ENCODE results near the gene CXCL5. TPM values are rescaled to one million over a fixed set of nuclear protein-coding genes. Genes with fewer than 3 reads are reported as not detected.

CXCL5 gene
- total RNA-seq, 1 experiment from 2014 or later, result not detected

GRCh38 chr4:74038086-74038424 is 39.6 kb upstream of the CXCL5 start:
- TF ChIP-seq, protein P1, sequence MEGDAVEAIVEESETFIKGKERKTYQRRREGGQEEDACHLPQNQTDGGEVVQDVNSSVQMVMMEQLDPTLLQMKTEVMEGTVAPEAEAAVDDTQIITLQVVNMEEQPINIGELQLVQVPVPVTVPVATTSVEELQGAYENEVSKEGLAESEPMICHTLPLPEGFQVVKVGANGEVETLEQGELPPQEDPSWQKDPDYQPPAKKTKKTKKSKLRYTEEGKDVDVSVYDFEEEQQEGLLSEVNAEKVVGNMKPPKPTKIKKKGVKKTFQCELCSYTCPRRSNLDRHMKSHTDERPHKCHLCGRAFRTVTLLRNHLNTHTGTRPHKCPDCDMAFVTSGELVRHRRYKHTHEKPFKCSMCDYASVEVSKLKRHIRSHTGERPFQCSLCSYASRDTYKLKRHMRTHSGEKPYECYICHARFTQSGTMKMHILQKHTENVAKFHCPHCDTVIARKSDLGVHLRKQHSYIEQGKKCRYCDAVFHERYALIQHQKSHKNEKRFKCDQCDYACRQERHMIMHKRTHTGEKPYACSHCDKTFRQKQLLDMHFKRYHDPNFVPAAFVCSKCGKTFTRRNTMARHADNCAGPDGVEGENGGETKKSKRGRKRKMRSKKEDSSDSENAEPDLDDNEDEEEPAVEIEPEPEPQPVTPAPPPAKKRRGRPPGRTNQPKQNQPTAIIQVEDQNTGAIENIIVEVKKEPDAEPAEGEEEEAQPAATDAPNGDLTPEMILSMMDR (conservative IDR thresholded peaks at IDR 0.05), result 0 out of 2 replicates have a peak, but pooled peaks have one; percentile 48
- TF ChIP-seq EZH2 (IDR thresholded peaks at IDR 0.05; ENCODE audit: low read depth), result no peak
- peak overlapping the region; percentile 97; the same call in 1 of the 2 replicates for H2AFZ ChIP-seq
- intact Hi-C loops (cut with micrococcal nuclease; ENCODE audit: unreplicated experiment), result loop anchor here (5.0 to 10.0 kb wide), 2 partner anchors 116 to 373 kb away; no protein-coding TSS in a partner anchor
- peaks cover 6% of the 10 kb centered on the region; the same call in 1 of the 2 replicates for H3K4me1 ChIP-seq (replicated peaks; ENCODE audit: insufficient read depth)
- peak overlapping the region; percentile 79 for H3K4me3 ChIP-seq
- peak overlapping the region; percentile 89 for H3K4me2 ChIP-seq
- H3K9me3 ChIP-seq (ENCODE audit: insufficient read depth, low read depth), result no peaks in the 10 kb centered on the region
- no peaks in the 10 kb centered on the region for H3K9me2 ChIP-seq (ENCODE audit: insufficient read depth)
- H3K79me2 ChIP-seq (ENCODE audit: low read depth), result no peaks in the 10 kb centered on the region
- no peaks in the 10 kb centered on the region for H3K36me3 ChIP-seq (ENCODE audit: low read depth)
- no peaks in the 10 kb centered on the region for H3K27me3 ChIP-seq (ENCODE audit: insufficient read depth, low read depth)
- no peak overlapping the region for H3K27ac ChIP-seq
- ChIA-PET CTCF (interaction anchor here (0.6 to 1.1 kb wide), 3 partner anchors 15 to 259 kb away, joined by 3 read pairs; no protein-coding TSS in a partner anchor), POLR2A (ENCODE audit: unreplicated experiment) (interaction anchor here (0.7 kb wide), 1 partner anchor 375 kb away, joined by 3 read pairs; no protein-coding TSS in a partner anchor)
- DNase-seq, result no peak
- H4K20me1 ChIP-seq (ENCODE audit: insufficient read depth), result no peaks in the 10 kb centered on the region
- no peaks in the 10 kb centered on the region for H3F3A ChIP-seq (ENCODE audit: insufficient read depth, low read depth)
- BruUV-seq (replicated peaks), result TSS peak; percentile 36

DNA sequence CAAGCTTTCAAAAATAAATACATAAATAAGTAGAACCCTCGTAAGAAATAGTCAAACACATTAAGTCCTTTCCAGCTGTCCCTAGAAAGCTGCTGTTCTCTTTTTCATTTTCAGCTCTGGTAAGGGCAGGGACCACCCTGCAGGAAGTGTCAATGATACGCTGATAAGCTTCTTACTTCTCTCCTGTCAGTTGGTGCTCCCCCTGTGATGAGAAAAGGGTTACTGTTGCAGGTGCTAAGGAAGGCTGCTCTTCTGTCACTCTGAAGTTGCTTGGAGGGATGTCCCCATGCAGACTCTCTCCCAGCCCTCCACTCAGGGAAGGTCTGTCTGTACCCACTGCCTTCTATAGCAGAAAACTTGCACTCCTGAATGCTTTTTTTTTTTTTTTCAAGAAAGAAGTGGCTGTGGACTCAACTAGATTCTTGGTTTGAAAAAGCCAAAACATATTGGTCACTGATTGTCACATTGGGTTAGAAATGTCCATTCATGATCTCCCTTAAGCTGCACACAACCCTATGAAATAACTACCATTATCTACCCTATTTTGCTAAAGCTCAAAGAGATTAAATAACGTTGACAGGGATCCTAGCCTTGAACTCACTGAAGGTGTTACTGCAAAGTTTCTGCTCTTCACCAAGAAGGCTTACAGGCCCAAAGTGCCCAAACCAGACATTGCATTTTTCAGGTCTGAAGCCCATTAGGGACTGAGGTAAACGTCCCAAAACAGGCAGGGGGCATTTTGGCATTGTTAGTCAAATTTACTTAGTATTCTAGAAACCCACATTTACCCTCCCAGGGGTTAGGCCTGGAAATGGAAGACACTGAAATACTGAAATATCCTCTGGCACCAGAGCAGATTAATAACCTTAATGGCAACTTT is 38.8 kb upstream of the CXCL5 start:
- Histone ChIP-seq H3K79me2 (ENCODE audit: low read depth) (no peaks in the 10 kb centered on the region), H3K4me3 (peak overlapping the region; percentile 79), H3K4me2 (peak overlapping the region; percentile 89), H3K36me3 (ENCODE audit: low read depth) (no peaks in the 10 kb centered on the region), H3K27me3 (ENCODE audit: insufficient read depth, low read depth) (no peaks in the 10 kb centered on the region), H4K20me1 (ENCODE audit: insufficient read depth) (no peaks in the 10 kb centered on the region), H3K9me3 (ENCODE audit: insufficient read depth, low read depth) (no peaks in the 10 kb centered on the region), H2AFZ (no peak overlapping the region), H3F3A (ENCODE audit: insufficient read depth, low read depth) (no peaks in the 10 kb centered on the region), H3K27ac (no peak overlapping the region), H3K9me2 (ENCODE audit: insufficient read depth) (no peaks in the 10 kb centered on the region), H3K4me1 (replicated peaks; ENCODE audit: insufficient read depth) (peaks cover 6% of the 10 kb centered on the region; the same call in 1 of the 2 replicates)
- intact Hi-C loops (cut with micrococcal nuclease; ENCODE audit: unreplicated experiment), result loop anchor here (5.0 to 10.0 kb wide), 2 partner anchors 115 to 373 kb away; no protein-coding TSS in a partner anchor
- ChIA-PET CTCF (interaction anchor here (0.6 kb wide), 1 partner anchor 258 kb away, joined by 3 read pairs; no protein-coding TSS in a partner anchor), POLR2A (ENCODE audit: unreplicated experiment) (no interaction called here)
- no peak for DNase-seq
- TF ChIP-seq, protein P1 (conservative IDR thresholded peaks at IDR 0.05), result no peak
- TF ChIP-seq EZH2 (IDR thresholded peaks at IDR 0.05; ENCODE audit: low read depth), result no peak
- no TSS peak for BruUV-seq (replicated peaks)

- Histone ChIP-seq H3K9me2 (ENCODE audit: insufficient read depth) (no peaks in the 10 kb centered on the region), H3K9me3 (ENCODE audit: insufficient read depth, low read depth) (no peaks in the 10 kb centered on the region), H4K20me1 (ENCODE audit: insufficient read depth) (no peaks in the 10 kb centered on the region), H3K4me1 (replicated peaks; ENCODE audit: insufficient read depth) (peaks cover 6% of the 10 kb centered on the region; the same call in 1 of the 2 replicates), H3K27ac (no peak overlapping the region), H3K27me3 (ENCODE audit: insufficient read depth, low read depth) (no peaks in the 10 kb centered on the region), H3K4me3 (no peak overlapping the region), H3K79me2 (ENCODE audit: low read depth) (no peaks in the 10 kb centered on the region), H3K36me3 (ENCODE audit: low read depth) (no peaks in the 10 kb centered on the region), H3F3A (ENCODE audit: insufficient read depth, low read depth) (no peaks in the 10 kb centered on the region), H2AFZ (no peak overlapping the region), H3K4me2 (no peak overlapping the region)
- DNase-seq, result no peak
- no TSS peak for BruUV-seq (replicated peaks)
- TF ChIP-seq EZH2 (IDR thresholded peaks at IDR 0.05; ENCODE audit: low read depth), result no peak
- TF ChIP-seq, protein P1 (conservative IDR thresholded peaks at IDR 0.05), result no peak
- ChIA-PET POLR2A (ENCODE audit: unreplicated experiment) (no interaction called here), CTCF (no interaction called here)
- intact Hi-C loops (cut with micrococcal nuclease; ENCODE audit: unreplicated experiment), result loop anchor here (10.0 kb wide), 1 partner anchor 369 kb away; no protein-coding TSS in a partner anchor
Measured at GRCh38 chr4:74033739-74034138, 35.3 kb upstream of the CXCL5 start.

Measured in PC-9 (cell line).